ENCODE data around the gene NAP1L5.

- TF ChIP-seq CTCF (IDR thresholded peaks at IDR 0.05; ENCODE audit: insufficient read depth, low read length, poor library complexity, severe bottlenecking) (no peak), EZH2phosphoT487 (conservative IDR thresholded peaks at IDR 0.05; ENCODE audit: low read length) (no peak)
Observed at GRCh38 chr4:88722276-88722780, 24.7 kb upstream of the NAP1L5 start.
